SK-N-MC (cell line): ENCODE data around the gene PRKD1.

ENCODE experiments used
- EZH2 ChIP-seq: fragments of 200-600 bp; sonication (generic); IDR thresholded peaks from one replicate; pipeline ENCODE4 v1.6.1; 2017; ENCODE audit warnings: antibody characterized with exemption
- POLR2AphosphoS5 ChIP-seq: IDR thresholded peaks from 2 replicates; pipeline ENCODE4 v1.6.1; 2012; ENCODE audit warnings: mild to moderate bottlenecking, low read depth, low read length, borderline replicate concordance

GRCh38 chr14:29709490-29709889 is 218.2 kb downstream of the PRKD1 start:
- TF ChIP-seq POLR2AphosphoS5 (no peak), EZH2 (no peak)
